HFFc6 (cell line): ENCODE data around the gene TSPOAP1. TPM values are rescaled to one million over a fixed set of nuclear protein-coding genes. Genes with fewer than 3 reads are reported as not detected.

Experiments
- DNase-seq: peaks from one replicate; pipeline ENCODE4 v3.0.0-alpha.2; 2018
- H3K27ac Mint-ChIP-seq: 2 replicates; pipeline ENCODE4 v1.8.0; 2020; ENCODE audit warnings: mild to moderate bottlenecking, mixed read lengths
- H3K27me3 Mint-ChIP-seq: 2 replicates; pipeline ENCODE4 v1.8.0; 2021; ENCODE audit warnings: mild to moderate bottlenecking, moderate library complexity, mixed read lengths; ENCODE audit not compliant: insufficient read depth
- H3K36me3 Mint-ChIP-seq: 2 replicates; pipeline ENCODE4 v1.8.0; 2021; ENCODE audit warnings: low read depth, mixed read lengths
- H3K4me1 Mint-ChIP-seq: 2 replicates; pipeline ENCODE4 v1.8.0; 2020; ENCODE audit warnings: low read depth, mixed read lengths
- H3K4me3 Mint-ChIP-seq: 2 replicates; pipeline ENCODE4 v1.8.0; 2020; ENCODE audit warnings: mild to moderate bottlenecking, moderate library complexity, mixed read lengths
- H3K9me3 Mint-ChIP-seq: 2 replicates; pipeline ENCODE4 v1.8.0; 2020; ENCODE audit warnings: mild to moderate bottlenecking, mixed read lengths
- CTCF ChIP-seq: fragments of 200-600 bp; sonication (generic); IDR thresholded peaks from 2 replicates; pipeline ENCODE4 v1.5.0; 2021; ENCODE audit warnings: antibody characterized with exemption, mild to moderate bottlenecking
- total RNA-seq, 6 experiments: library from RNA; stranded (reverse); fragmentation: NEBNext Ultra II Directional; extraction: Animal tissue kit (Norgen Biotek cat#: 25700); gene quantifications; 2 replicates in 1 of 6; 3 replicates in 5 of 6; pipeline ENCODE4 v1.2.3, GENCODE V29; 2021

Gene TSPOAP1
- total RNA-seq, 6 experiments from 2014 or later, result 0.50 to 1.8 (median 1.3) TPM

- H3K27me3 Mint-ChIP-seq, result peaks cover 14% of the 10 kb centered on the region
- H3K4me1 Mint-ChIP-seq, result no peaks in the 10 kb centered on the region
- H3K4me3 Mint-ChIP-seq, result no peak overlapping the region
- DNase-seq, result no peak
- no peaks in the 10 kb centered on the region for H3K36me3 Mint-ChIP-seq
- TF ChIP-seq CTCF, result no peak
- H3K27ac Mint-ChIP-seq, result no peak overlapping the region
- no peaks in the 10 kb centered on the region for H3K9me3 Mint-ChIP-seq
Observed at GRCh38 chr17:58304750-58305486, 23.7 kb downstream of the TSPOAP1 start.

GRCh38 chr17:58303971-58304749 lies 24.4 kb downstream of the TSPOAP1 start:
- DNase-seq, result peak; percentile 24
- TF ChIP-seq CTCF, result peak; percentile 87
- Mint-ChIP-seq H3K4me1 (no peaks in the 10 kb centered on the region), H3K27ac (no peak overlapping the region), H3K9me3 (no peaks in the 10 kb centered on the region), H3K4me3 (no peak overlapping the region), H3K27me3 (peaks cover 15% of the 10 kb centered on the region), H3K36me3 (no peaks in the 10 kb centered on the region)

GRCh38 chr17:58302919-58303585 lies 25.5 kb downstream of the TSPOAP1 start:
- H3K9me3 Mint-ChIP-seq, result no peaks in the 10 kb centered on the region
- peaks cover 14% of the 10 kb centered on the region for H3K27me3 Mint-ChIP-seq

GRCh38 chr17:58302171-58302918 lies 26.2 kb downstream of the TSPOAP1 start:
- Mint-ChIP-seq H3K9me3 (no peaks in the 10 kb centered on the region), H3K36me3 (no peaks in the 10 kb centered on the region), H3K27ac (no peak overlapping the region), H3K4me3 (no peak overlapping the region), H3K27me3 (peaks cover 10% of the 10 kb centered on the region), H3K4me1 (no peaks in the 10 kb centered on the region)
- no peak for TF ChIP-seq CTCF
- DNase-seq, result no peak

More at GRCh38 chr17:58302919-58303585, 25.5 kb downstream of the TSPOAP1 start:
- H3K36me3 Mint-ChIP-seq, result no peaks in the 10 kb centered on the region
- no peak for TF ChIP-seq CTCF
- H3K4me3 Mint-ChIP-seq, result no peak overlapping the region
- no peaks in the 10 kb centered on the region for H3K4me1 Mint-ChIP-seq
- no peak for DNase-seq
- H3K27ac Mint-ChIP-seq, result no peak overlapping the region

- H3K36me3 Mint-ChIP-seq, result no peaks in the 10 kb centered on the region
- no peaks in the 10 kb centered on the region for H3K9me3 Mint-ChIP-seq
- TF ChIP-seq CTCF, result no peak
- no peaks in the 10 kb centered on the region for H3K4me1 Mint-ChIP-seq
- no peak overlapping the region for H3K4me3 Mint-ChIP-seq
- peaks cover 10% of the 10 kb centered on the region for H3K27me3 Mint-ChIP-seq
- no peak for DNase-seq
- H3K27ac Mint-ChIP-seq, result no peak overlapping the region
Observed at GRCh38 chr17:58301504-58302150, 27.0 kb downstream of the TSPOAP1 start.
